Kidney (tissue), 14 donors: ENCODE data around the gene KRT33B. TPM values are rescaled to one million over a fixed set of nuclear protein-coding genes. Genes with fewer than 3 reads are reported as not detected.

Source experiments
- DNase-seq, 5 donors: peaks; one replicate each; pipeline ENCODE4 v3.0.0-alpha.2; 2013 to 2020
- FAIRE-seq: peaks from 2 replicates; lab custom pipeline; 2012; peaks lifted over from hg19 to GRCh38; lab: Jason Lieb, UNC
- H3K27ac ChIP-seq, 2 donors: one replicate each; pipeline ENCODE4 v1.7.0; 2013; ENCODE audit warnings: low read depth in 2 of 2, low read length in 2 of 2, inconsistent platforms in 1 of 2
- H3K27me3 ChIP-seq: one replicate; pipeline ENCODE4 v1.7.1; 2013; ENCODE audit warnings: low read length, inconsistent platforms; ENCODE audit not compliant: control insufficient read depth, insufficient read depth
- H3K36me3 ChIP-seq, 3 donors: one replicate each; pipeline versions ENCODE4 v1.7.0 to v1.7.1; 2013; ENCODE audit warnings: low read length in 3 of 3, control low read depth in 1 of 3, inconsistent platforms in 1 of 3; ENCODE audit not compliant: insufficient read depth in 3 of 3, control insufficient read depth in 2 of 3
- H3K4me1 ChIP-seq, 3 donors: one replicate each; pipeline versions ENCODE4 v1.7.0 to v1.7.1; 2013; ENCODE audit warnings: low read length in 3 of 3, inconsistent platforms in 1 of 3, low read depth in 1 of 3; ENCODE audit not compliant: control insufficient read depth in 2 of 3, insufficient read depth in 2 of 3
- H3K4me3 ChIP-seq, 3 donors: one replicate each; pipeline versions ENCODE4 v1.7.0 to v1.8.1; 2013; ENCODE audit warnings: low read length in 3 of 3, control low read depth in 1 of 3, inconsistent platforms in 1 of 3
- H3K9ac ChIP-seq, 3 donors: one replicate each; pipeline versions ENCODE4 v1.7.0 to v1.7.1; 2013; ENCODE audit warnings: low read length in 3 of 3, control low read depth in 1 of 3, inconsistent platforms in 1 of 3
- H3K9me3 ChIP-seq, 3 donors: one replicate each; pipeline versions ENCODE4 v1.7.0 to v1.7.1; 2013; ENCODE audit warnings: low read length in 3 of 3, control low read depth in 1 of 3, inconsistent platforms in 1 of 3; ENCODE audit not compliant: control insufficient read depth in 2 of 3, insufficient read depth in 1 of 3
- CTCF ChIP-seq: IDR thresholded peaks from 3 replicates; pipeline ENCODE4 v1.5.1; 2012; ENCODE audit warnings: mild to moderate bottlenecking, moderate library complexity, borderline replicate concordance; ENCODE audit not compliant: insufficient read depth; ENCODE audit errors: extremely low read depth
- intact Hi-C: fragments of 100-400 bp; cut with DNase I; formaldehyde crosslinking; loops from one replicate; pipeline ENCODE4 v1.11.1; 2022
- polyA plus RNA-seq: library from polyadenylated mRNA; stranded (reverse); fragments of 350-450 nt; fragmentation: Illumina TruSeq; extraction: RNeasy Lipid Tissue Mini Kit (QIAGEN cat#74804); gene quantifications from one replicate; pipeline ENCODE4 v1.2.3, GENCODE V29; 2014; ENCODE audit warnings: low read depth, low replicate concordance; ENCODE audit not compliant: insufficient read depth
- total RNA-seq: library from RNA; stranded (reverse); fragmentation: NEBNext Ultra II Directional; extraction: Animal tissue kit (Norgen Biotek cat#: 25700); gene quantifications from one replicate; pipeline ENCODE4 v1.2.1, GENCODE V29; 2021
- donor health status: control.
- donor health status: control.
- donor health status: control.
- donor health status: control.
- donor health status: control.
- donor health status: DM: yes; HTN: yes; CAD: no.
- donor health status: Normal renal cell carcinoma (clear cell type).

Gene KRT33B
- total and polyA plus RNA-seq, 2 donors from 2014 or later = not detected

- no peak overlapping the region for H3K9ac ChIP-seq
- no peaks in the 10 kb centered on the region for H3K4me1 ChIP-seq
- peaks cover 0 to 5% (median 0%) of the 10 kb centered on the region in 3 donors for H3K9me3 ChIP-seq
- intact Hi-C loops = loop anchor here (10.0 kb wide), 1 partner anchor 410 kb away; no protein-coding TSS in a partner anchor
- TF ChIP-seq CTCF = no peak
- DNase-seq (peak in 2 of 5 donors; percentile 44 to 56), FAIRE-seq (no peak)
- no peaks in the 10 kb centered on the region for H3K36me3 ChIP-seq
- H3K27ac ChIP-seq = no peak overlapping the region
- H3K4me3 ChIP-seq = no peak overlapping the region
- H3K27me3 ChIP-seq = no peaks in the 10 kb centered on the region
Measured at GRCh38 chr17:41324180-41325075, 45.2 kb downstream of the KRT33B start.

- TF ChIP-seq CTCF = no peak
- Histone ChIP-seq H3K9me3 (peaks cover 0 to 5% (median 0%) of the 10 kb centered on the region in 3 donors), H3K36me3 (no peaks in the 10 kb centered on the region), H3K4me3 (no peak overlapping the region), H3K27ac (no peak overlapping the region), H3K27me3 (no peaks in the 10 kb centered on the region), H3K9ac (no peak overlapping the region), H3K4me1 (no peaks in the 10 kb centered on the region)
- DNase-seq (no peak), FAIRE-seq (no peak)
- intact Hi-C loops = loop anchor here (10.0 kb wide), 1 partner anchor 408 kb away; no protein-coding TSS in a partner anchor
Measured at GRCh38 chr17:41322903-41323895, 46.4 kb downstream of the KRT33B start.

GRCh38 chr17:41322094-41322902, 47.3 kb downstream of the KRT33B start:
- no peaks in the 10 kb centered on the region for H3K4me1 ChIP-seq
- no peak for FAIRE-seq
- intact Hi-C loops = loop anchor here (10.0 kb wide), 1 partner anchor 407 kb away; no protein-coding TSS in a partner anchor

More at GRCh38 chr17:41322094-41322902, 47.3 kb downstream of the KRT33B start:
- H3K27ac ChIP-seq = no peak overlapping the region
- H3K9me3 ChIP-seq = peaks cover 0 to 5% (median 0%) of the 10 kb centered on the region in 3 donors
- peak in 2 of 5 donors; percentile 65 to 71 for DNase-seq
- no peak overlapping the region for H3K4me3 ChIP-seq
- peak; percentile 82 for TF ChIP-seq CTCF
- H3K9ac ChIP-seq = no peak overlapping the region
- no peaks in the 10 kb centered on the region for H3K36me3 ChIP-seq
- no peaks in the 10 kb centered on the region for H3K27me3 ChIP-seq
